Measurements from ENCODE around the gene IVNS1ABP.
"Not testable (repeated sequence)": the region's sequence is repeated elsewhere in the genome, so short reads cannot be mapped to it uniquely, and the experiment has no call there.

The IVNS1ABP gene

GRCh38 chr1:185334182-185334581, 17.1 kb upstream of the IVNS1ABP start:
- H3K4me3 ChIP-seq (ENCODE audit: low read depth, low read length): no peak overlapping the region

- H3K4me3 ChIP-seq (ENCODE audit: low read depth, low read length): no peak overlapping the region
Measured at GRCh38 chr1:185328255-185328654, 11.2 kb upstream of the IVNS1ABP start.

- H3K4me3 ChIP-seq (ENCODE audit: low read depth, low read length): no peak overlapping the region
Measured at GRCh38 chr1:185325413-185325812, 8.4 kb upstream of the IVNS1ABP start.

GRCh38 chr1:185324118-185324517, 7.1 kb upstream of the IVNS1ABP start:
- H3K4me3 ChIP-seq (ENCODE audit: low read depth, low read length): no peak overlapping the region

GRCh38 chr1:185322636-185323035, 5.6 kb upstream of the IVNS1ABP start:
- H3K4me3 ChIP-seq (ENCODE audit: low read depth, low read length): no peak overlapping the region

GRCh38 chr1:185321653-185322221, 4.7 kb upstream of the IVNS1ABP start:
- H3K4me3 ChIP-seq (ENCODE audit: low read depth, low read length): not testable (repeated sequence)

GRCh38 chr1:185321104-185321503, 4.1 kb upstream of the IVNS1ABP start:
- H3K4me3 ChIP-seq (ENCODE audit: low read depth, low read length): not testable (repeated sequence)

GRCh38 chr1:185319139-185319475, 2.1 kb upstream of the IVNS1ABP start:
- no peak overlapping the region for H3K4me3 ChIP-seq (ENCODE audit: low read depth, low read length)

GRCh38 chr1:185318431-185319138, 1.5 kb upstream of the IVNS1ABP start:
- H3K4me3 ChIP-seq (ENCODE audit: low read depth, low read length): no peak overlapping the region

GRCh38 chr1:185317886-185318310, 855 bp upstream of the IVNS1ABP start:
- peak overlapping the region; percentile 44 for H3K4me3 ChIP-seq (ENCODE audit: low read depth, low read length)

GRCh38 chr1:185316163-185317033, 645 bp downstream of the IVNS1ABP start:
- peak overlapping the region; percentile 85 for H3K4me3 ChIP-seq (ENCODE audit: low read depth, low read length)

GRCh38 chr1:185315445-185316071, 1.5 kb downstream of the IVNS1ABP start:
- H3K4me3 ChIP-seq (ENCODE audit: low read depth, low read length): peak overlapping the region; percentile 85

GRCh38 chr1:185314411-185314810, 2.6 kb downstream of the IVNS1ABP start:
- peak overlapping the region; percentile 31 for H3K4me3 ChIP-seq (ENCODE audit: low read depth, low read length)

GRCh38 chr1:185312361-185313138, 4.5 kb downstream of the IVNS1ABP start:
- no peak overlapping the region for H3K4me3 ChIP-seq (ENCODE audit: low read depth, low read length)

- no peak overlapping the region for H3K4me3 ChIP-seq (ENCODE audit: low read depth, low read length)
Measured at GRCh38 chr1:185311589-185312225, 5.3 kb downstream of the IVNS1ABP start.

- no peak overlapping the region for H3K4me3 ChIP-seq (ENCODE audit: low read depth, low read length)
Measured at GRCh38 chr1:185309566-185309965, 7.5 kb downstream of the IVNS1ABP start.

- no peak overlapping the region for H3K4me3 ChIP-seq (ENCODE audit: low read depth, low read length)
Measured at GRCh38 chr1:185308126-185308525, 8.9 kb downstream of the IVNS1ABP start.

- no peak overlapping the region for H3K4me3 ChIP-seq (ENCODE audit: low read depth, low read length)
Measured at GRCh38 chr1:185305419-185305818, 11.6 kb downstream of the IVNS1ABP start.

- no peak overlapping the region for H3K4me3 ChIP-seq (ENCODE audit: low read depth, low read length)
Measured at GRCh38 chr1:185300152-185300551, 16.9 kb downstream of the IVNS1ABP start.

GRCh38 chr1:185297982-185298381, 19.1 kb downstream of the IVNS1ABP start:
- no peak overlapping the region for H3K4me3 ChIP-seq (ENCODE audit: low read depth, low read length)

All from iPS-11a (cell line).